ENCODE results near the gene OR2V1.
"Not testable (repeated sequence)": the region's sequence is repeated elsewhere in the genome, so short reads cannot be mapped to it uniquely, and the experiment has no call there.

OR2V1 gene

GRCh38 chr5:181104606-181105390, 26.2 kb downstream of the OR2V1 start:
- not testable (repeated sequence) for DNase-seq (ENCODE audit: low read depth in 2 of 2, low spot score in 1 of 2)

DNA sequence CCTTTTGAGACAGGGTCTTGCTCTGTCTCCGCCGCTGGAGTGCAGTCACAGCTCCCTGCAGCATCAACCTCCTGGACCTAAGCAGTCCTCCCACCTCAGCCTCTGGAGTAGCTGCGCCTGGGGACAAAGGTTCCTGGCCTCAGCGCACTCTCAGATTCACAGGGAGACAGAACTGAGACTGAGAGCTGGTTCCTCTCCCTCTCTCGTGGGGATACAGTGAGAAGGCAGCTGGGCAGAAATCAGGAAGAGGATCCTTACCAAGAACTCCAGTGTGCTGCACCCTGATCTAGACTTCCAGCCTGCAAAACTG, 26.8 kb downstream of the OR2V1 start:
- not testable (repeated sequence) for DNase-seq (ENCODE audit: low read depth in 2 of 2, low spot score in 1 of 2)

- DNase-seq (ENCODE audit: low read depth in 2 of 2, low spot score in 1 of 2) = not testable (repeated sequence)
These were observed 28.9 kb downstream of the OR2V1 start for GRCh38 chr5:181101930-181102674.

- DNase-seq (ENCODE audit: low read depth in 2 of 2, low spot score in 1 of 2) = not testable (repeated sequence)
These were observed 29.8 kb downstream of the OR2V1 start for GRCh38 chr5:181101030-181101641.

- DNase-seq (ENCODE audit: low read depth in 2 of 2, low spot score in 1 of 2) = no peak
These were observed 30.7 kb downstream of the OR2V1 start for GRCh38 chr5:181100121-181100875.

DNA sequence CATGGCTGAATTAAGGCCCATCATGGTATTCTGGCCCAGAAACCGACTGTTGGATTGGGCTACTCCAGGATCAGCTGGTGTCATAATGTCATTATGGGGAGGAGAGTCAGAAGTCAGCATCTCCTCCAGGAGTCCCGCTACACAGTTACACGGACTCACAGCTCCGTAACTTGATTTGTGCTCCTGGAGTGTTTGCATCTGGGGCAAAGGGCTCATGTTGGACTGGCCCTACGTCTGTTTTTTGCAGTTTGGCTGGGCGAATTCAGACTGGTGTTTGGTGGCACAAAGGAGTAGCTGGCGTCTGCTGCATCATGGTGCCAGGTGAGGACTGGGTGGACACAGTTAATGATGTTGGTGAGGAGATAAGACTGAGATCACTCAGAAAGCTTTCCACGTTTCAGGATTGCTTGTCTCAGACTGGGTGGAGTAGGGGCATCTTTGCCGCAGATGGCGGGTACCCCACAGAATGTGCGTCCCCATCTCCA, 31.3 kb downstream of the OR2V1 start:
- no peak for DNase-seq (ENCODE audit: low read depth in 2 of 2, low spot score in 1 of 2)

- no peak for DNase-seq (ENCODE audit: low read depth in 2 of 2, low spot score in 1 of 2)
These were observed 32.0 kb downstream of the OR2V1 start for GRCh38 chr5:181098762-181099601.

DNA sequence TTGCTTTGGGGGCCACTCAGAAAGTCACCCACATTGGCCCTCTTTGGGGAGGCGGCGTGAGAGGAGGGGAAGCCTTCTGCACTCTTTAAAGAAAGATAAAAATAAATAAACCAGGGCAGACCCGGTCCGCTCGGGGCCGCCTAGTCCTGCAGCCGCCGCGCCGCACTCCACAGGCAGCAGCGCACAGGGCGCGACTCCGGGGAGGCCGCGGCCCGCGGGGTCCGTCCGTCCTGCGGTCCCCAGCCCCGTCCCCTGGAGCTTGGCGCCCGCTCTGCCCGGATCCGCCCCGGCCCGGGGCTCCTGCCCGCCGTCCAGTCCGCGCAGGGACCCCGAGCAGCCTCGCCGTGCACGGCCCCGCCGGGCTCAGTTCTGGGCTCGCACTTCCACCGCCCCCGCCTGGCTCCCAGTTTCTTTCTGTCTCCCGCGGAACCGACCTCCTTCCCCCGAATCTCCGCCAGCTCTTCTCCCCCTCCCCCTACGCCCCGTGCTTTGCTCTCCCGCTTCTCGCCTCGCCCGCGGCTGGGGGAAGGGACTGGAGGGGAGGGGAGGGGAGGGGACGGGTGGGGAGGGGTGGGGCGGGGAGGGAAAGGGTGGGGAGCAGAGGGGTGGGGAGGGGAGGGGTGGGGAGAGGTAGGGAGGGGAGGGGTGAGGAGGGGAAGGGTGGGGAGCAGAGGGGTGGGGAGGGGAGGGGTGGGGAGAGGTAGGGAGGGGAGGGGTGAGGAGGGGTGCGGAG, 33.0 kb downstream of the OR2V1 start:
- DNase-seq (ENCODE audit: low read depth in 2 of 2, low spot score in 1 of 2) = not testable (repeated sequence)

GRCh38 chr5:181097383-181097753, 33.6 kb downstream of the OR2V1 start:
- not testable (repeated sequence) for DNase-seq (ENCODE audit: low read depth in 2 of 2, low spot score in 1 of 2)

- not testable (repeated sequence) for DNase-seq (ENCODE audit: low read depth in 2 of 2, low spot score in 1 of 2)
These were observed 34.1 kb downstream of the OR2V1 start for GRCh38 chr5:181096721-181097382.

GRCh38 chr5:181095162-181095561, 35.8 kb downstream of the OR2V1 start:
- DNase-seq (ENCODE audit: low read depth in 2 of 2, low spot score in 1 of 2) = not testable (repeated sequence)

- DNase-seq (ENCODE audit: low read depth in 2 of 2, low spot score in 1 of 2) = no peak
These were observed 38.5 kb downstream of the OR2V1 start for GRCh38 chr5:181092428-181092827.

DNA sequence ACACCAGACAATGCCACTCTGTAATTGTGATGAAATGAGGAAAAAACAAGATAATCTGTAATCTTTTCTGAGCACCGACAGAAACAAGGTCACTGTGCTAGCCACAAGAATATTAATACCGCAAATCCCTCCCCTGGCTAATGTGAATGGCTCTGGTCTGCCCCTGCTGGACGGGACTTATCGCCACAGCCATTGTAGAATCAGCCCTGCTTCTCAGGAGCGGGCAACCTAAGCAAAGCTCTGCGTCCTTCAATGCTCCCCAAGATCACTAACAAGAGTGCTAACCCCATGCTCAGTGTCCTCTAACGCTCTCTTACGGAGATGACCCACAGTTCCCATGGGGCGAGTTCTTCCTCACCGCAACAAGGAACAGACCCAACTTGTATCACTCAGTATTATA, 42.7 kb downstream of the OR2V1 start:
- DNase-seq (ENCODE audit: low read depth in 2 of 2, low spot score in 1 of 2) = no peak

DNA sequence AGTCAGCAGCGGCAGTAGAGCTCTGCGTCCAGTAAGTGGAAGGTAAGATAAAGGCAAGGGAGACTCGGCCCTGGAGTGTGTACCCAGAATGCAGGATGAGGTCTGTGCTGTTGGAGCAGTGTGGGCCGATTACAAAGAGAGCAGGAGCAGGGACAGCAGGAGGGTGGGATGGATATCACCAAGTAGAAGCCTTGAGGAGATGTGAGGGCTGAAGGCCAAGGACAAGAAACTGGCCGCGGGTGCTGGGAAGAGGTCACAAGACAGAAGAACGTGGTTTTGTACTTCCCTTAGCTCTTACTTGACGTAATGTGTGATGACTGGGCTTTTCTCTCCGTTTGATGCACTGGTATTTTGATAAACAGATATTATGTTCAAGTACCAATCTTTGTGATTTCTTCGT, 43.7 kb downstream of the OR2V1 start:
- DNase-seq (ENCODE audit: low read depth in 2 of 2, low spot score in 1 of 2) = no peak

GRCh38 chr5:181086884-181087205, 44.1 kb downstream of the OR2V1 start:
- no peak for DNase-seq (ENCODE audit: low read depth in 2 of 2, low spot score in 1 of 2)

GRCh38 chr5:181086026-181086883, 44.7 kb downstream of the OR2V1 start:
- DNase-seq (ENCODE audit: low read depth in 2 of 2, low spot score in 1 of 2) = no peak

DNA sequence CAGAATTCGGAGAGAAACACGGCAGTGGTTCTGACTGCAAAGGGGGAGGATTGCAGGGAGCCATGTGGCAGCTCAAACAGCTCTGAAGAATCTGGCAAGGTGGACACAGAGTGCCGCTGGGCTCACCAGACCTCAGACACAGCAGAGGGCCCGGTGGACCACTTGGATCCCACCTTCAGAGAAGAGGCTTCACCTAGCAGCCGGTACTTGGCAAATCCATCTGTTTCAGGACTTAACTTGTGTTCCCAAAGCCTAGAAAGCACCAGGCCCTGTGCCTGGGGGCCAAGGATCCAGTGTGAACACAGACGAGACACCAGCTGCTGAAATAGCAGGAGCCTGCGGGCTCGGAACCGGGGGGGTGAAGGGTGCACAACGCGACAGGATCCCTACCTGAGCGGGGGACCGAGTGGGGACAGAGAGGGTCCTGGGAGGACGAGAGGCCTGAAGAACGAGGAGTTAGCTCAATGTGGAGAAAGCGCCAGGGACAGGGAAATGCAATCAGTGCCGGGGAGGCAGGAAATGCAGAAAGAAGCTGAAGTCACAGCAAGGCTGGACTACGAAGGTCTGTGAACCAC, 46.3 kb downstream of the OR2V1 start:
- DNase-seq (ENCODE audit: low read depth in 2 of 2, low spot score in 1 of 2) = no peak

GRCh38 chr5:181081989-181082388, 49.0 kb downstream of the OR2V1 start:
- no peak for DNase-seq (ENCODE audit: low read depth in 2 of 2, low spot score in 1 of 2)
